BJ (cell line): Measurements from ENCODE around the gene ARHGAP9. TPM values are rescaled to one million over a fixed set of nuclear protein-coding genes. Genes with fewer than 3 reads are reported as not detected.

ENCODE experiments used
- CTCF ChIA-PET: fragments of 350-600 bp; formaldehyde crosslinking; extraction: SDS; loops from one replicate; lab custom pipeline; 2021; ENCODE audit warnings: antibody characterized with exemption, inconsistent platforms; lab: Yijun Ruan, JAX
- POLR2A ChIA-PET: fragments of 300-600 bp; sonication (Branson Sonifier 250); formaldehyde crosslinking; extraction: SDS; loops from one replicate; lab custom pipeline; 2021; ENCODE audit warnings: antibody characterized with exemption; lab: Charles Lee
- DNase-seq: peaks from one replicate; pipeline ENCODE4 v3.0.0-alpha.2; 2011; ENCODE audit warnings: low read depth
- H3K27me3 ChIP-seq: 2 replicates; pipeline ENCODE4 v1.6.0; 2011; ENCODE audit warnings: low read length; ENCODE audit not compliant: control insufficient read depth, insufficient read depth
- H3K36me3 ChIP-seq: 2 replicates; pipeline ENCODE4 v1.5.1; 2011; ENCODE audit warnings: low read length; ENCODE audit not compliant: control insufficient read depth, insufficient read depth
- H3K4me3 ChIP-seq: 2 replicates; pipeline ENCODE4 v1.5.1; 2011; ENCODE audit warnings: low read depth, mild to moderate bottlenecking, control low read depth, low read length
- polyA plus RNA-seq: library from polyadenylated mRNA; depleted of rRNA; stranded (reverse); fragments of >200 nt; gene quantifications from 2 replicates; pipeline ENCODE4 v1.2.3, GENCODE V29; 2011
- TF ChIP-seq, protein P1 (sequence below): IDR thresholded peaks from 2 replicates; pipeline ENCODE4 v1.5.1; 2011; ENCODE audit warnings: low read depth, mild to moderate bottlenecking, control low read depth, inconsistent platforms, low read length, moderate library complexity; ENCODE audit not compliant: insufficient read depth

Gene ARHGAP9
- polyA plus RNA-seq, 1 experiment, result 1.0 TPM

DNA sequence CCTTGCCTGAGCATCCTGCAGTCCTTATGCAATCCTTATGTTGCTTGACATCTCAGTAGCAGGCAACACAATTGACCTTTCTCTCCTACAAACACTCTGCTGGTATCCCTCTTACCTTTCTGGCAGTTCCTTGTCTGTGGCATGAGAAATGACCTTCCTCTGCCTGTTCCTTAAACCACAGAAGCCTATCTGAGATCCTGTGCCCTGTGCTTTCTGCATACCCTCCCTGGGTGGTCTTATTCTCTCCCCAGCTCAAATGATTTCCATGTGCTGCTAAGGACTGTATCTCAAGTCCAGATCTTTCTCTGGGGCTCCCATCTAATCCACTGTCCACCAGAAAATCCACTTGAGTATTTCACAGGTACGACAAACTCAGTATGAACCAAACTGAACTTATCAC, 2.0 kb upstream of the ARHGAP9 start:
- Histone ChIP-seq H3K4me3 (no peak overlapping the region), H3K36me3 (no peaks in the 10 kb centered on the region), H3K27me3 (peaks cover 3% of the 10 kb centered on the region)
- no peak for DNase-seq
- TF ChIP-seq, protein P1, sequence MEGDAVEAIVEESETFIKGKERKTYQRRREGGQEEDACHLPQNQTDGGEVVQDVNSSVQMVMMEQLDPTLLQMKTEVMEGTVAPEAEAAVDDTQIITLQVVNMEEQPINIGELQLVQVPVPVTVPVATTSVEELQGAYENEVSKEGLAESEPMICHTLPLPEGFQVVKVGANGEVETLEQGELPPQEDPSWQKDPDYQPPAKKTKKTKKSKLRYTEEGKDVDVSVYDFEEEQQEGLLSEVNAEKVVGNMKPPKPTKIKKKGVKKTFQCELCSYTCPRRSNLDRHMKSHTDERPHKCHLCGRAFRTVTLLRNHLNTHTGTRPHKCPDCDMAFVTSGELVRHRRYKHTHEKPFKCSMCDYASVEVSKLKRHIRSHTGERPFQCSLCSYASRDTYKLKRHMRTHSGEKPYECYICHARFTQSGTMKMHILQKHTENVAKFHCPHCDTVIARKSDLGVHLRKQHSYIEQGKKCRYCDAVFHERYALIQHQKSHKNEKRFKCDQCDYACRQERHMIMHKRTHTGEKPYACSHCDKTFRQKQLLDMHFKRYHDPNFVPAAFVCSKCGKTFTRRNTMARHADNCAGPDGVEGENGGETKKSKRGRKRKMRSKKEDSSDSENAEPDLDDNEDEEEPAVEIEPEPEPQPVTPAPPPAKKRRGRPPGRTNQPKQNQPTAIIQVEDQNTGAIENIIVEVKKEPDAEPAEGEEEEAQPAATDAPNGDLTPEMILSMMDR, result no peak
- POLR2A ChIA-PET, result interaction anchor here (0.6 kb wide), 1 partner anchor 813 kb away, joined by 4 read pairs; no protein-coding TSS in a partner anchor
- CTCF ChIA-PET, result interaction anchor here (1.9 to 3.1 kb wide), 2 partner anchors 18 to 23 kb away, joined by 5 to 21 read pairs; partner anchors contain the start of gene GLI1

DNA sequence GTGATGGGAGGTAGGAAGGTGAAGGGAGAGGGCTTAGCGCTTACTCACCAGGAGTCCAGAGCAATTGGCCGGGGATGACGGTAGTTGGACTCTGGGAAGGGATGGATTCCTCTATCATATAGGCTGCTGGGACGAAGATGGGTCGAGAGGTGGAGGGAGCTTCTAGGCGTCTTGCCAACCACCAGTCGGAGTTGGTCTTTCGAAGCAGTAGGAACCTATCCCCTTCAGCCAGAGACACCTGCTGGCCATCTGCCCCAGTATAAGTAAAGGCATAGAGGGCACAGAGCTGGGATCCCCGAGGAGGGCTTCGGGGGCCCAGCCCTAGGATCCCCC, 657 bp downstream of the ARHGAP9 start:
- Histone ChIP-seq H3K4me3 (no peak overlapping the region), H3K27me3 (peaks cover 28% of the 10 kb centered on the region), H3K36me3 (no peaks in the 10 kb centered on the region)
- ChIA-PET CTCF (interaction anchor here (0.9 kb wide), 1 partner anchor 20 kb away, joined by 3 read pairs; the partner anchor contains the start of gene GLI1), POLR2A (no interaction called here)
- TF ChIP-seq, protein P1, result no peak
- DNase-seq, result no peak

DNA sequence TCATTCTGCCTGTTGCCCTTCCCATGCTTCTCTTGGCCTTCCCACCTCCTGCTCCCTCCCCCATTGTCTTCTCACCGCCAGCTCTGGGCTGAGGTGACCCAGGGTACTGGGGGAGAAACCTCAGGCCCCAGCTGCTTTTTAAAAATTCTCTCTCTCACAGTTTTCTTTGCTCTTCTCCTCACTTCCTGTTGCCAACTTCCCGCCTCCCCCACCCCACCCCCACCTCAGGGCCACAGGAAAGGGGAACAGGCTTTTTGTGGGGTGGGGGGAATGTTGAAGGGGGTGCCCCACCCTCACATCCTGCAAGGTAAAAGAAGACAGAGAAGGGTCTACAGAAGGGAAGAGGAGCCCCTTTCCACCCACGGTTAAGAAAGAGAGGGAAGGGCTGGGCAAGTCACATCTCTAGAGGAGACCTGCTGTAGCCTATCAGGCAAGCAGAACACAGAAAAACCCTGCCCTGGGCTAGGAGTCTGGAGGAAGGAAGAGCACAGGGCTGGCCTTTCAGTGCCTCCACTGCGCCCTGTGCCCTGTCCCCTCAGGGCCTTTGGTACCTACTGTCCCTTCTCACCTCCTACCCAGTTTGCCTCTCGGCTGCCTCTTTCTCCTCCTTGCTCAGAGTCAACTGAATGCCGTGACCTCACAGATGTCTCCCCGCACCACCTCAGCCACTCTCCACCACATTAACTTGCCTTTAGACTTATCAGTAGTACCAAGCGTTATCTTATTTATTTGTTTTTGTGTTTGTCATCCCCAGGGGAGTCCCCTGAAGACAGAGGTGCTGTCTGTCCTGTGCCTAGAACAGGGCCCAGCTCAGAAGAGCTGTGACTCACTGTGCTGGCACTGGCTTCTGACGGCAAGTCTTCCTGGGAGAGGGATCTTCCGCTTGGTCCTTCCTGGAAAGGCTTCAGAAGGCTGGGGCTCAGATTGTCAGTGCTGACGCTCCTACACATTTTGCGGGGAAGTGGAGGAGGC, 1.7 kb downstream of the ARHGAP9 start:
- ChIA-PET CTCF (interaction anchor here (0.9 to 1.9 kb wide), 4 partner anchors 12 to 193 kb away, joined by 3 to 10 read pairs (median 3); partner anchors contain the start of gene GLI1), POLR2A (no interaction called here)
- no peaks in the 10 kb centered on the region for H3K36me3 ChIP-seq
- no peak for DNase-seq
- TF ChIP-seq, protein P1, result no peak
- H3K4me3 ChIP-seq, result no peak overlapping the region
- peaks cover 33% of the 10 kb centered on the region for H3K27me3 ChIP-seq

DNA sequence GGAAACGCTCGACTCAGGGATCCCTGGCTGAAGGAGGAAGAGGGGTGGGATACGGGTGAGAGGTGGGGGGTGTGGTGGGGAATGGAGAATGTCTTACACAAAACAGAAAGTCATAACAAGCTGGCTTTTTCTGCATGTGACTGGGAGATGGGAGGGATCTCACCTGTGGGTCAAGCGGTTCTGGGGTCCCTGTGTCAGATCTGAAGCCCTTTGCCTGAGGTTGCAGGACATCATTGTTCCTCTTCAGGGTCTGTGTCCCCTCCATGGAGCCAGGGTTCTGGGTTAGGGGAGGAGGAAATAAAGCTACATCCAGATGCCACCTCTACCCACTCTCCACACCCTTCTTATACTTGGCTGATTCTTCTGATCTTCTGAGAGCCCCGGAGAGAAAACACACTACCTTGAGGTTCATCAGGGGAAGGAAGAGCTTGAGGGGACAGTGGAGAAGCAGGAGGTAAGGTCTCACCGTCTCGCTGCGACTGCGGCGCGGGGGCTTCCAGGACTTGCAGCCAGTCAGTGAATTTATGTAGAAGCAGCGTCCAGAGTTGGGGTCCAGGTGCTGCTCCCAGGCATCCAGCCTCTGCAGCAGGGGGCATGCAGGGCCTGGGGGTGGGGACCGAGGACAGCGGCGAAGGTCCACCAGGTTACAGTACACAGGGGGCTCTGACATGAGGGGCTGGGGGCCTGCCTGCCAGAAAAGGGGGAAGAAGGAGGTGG, 2.5 kb downstream of the ARHGAP9 start:
- CTCF ChIA-PET, result interaction anchor here (1.1 to 1.9 kb wide), 3 partner anchors 12 to 192 kb away, joined by 3 to 10 read pairs (median 3); no protein-coding TSS in a partner anchor
- Histone ChIP-seq H3K27me3 (peaks cover 40% of the 10 kb centered on the region), H3K36me3 (no peaks in the 10 kb centered on the region), H3K4me3 (no peak overlapping the region)
- POLR2A ChIA-PET, result no interaction called here
- DNase-seq, result no peak
- TF ChIP-seq, protein P1, result no peak
